GM19023 (cell line): ENCODE data around the gene PRR5.

Source experiments
- ATAC-seq: cut with Tn5 transposase; IDR thresholded peaks from one replicate; pipeline ENCODE4 v1.9.1; 2021; ENCODE audit warnings: mild to moderate bottlenecking, moderate library complexity; ENCODE audit not compliant: unreplicated experiment

PRR5 gene

GRCh38 chr22:44782363-44782963, 80.5 kb downstream of the PRR5 start:
- ATAC-seq: no peak

- ATAC-seq: no peak
Observed at GRCh38 chr22:44783091-44783490, 81.1 kb downstream of the PRR5 start.

GRCh38 chr22:44783581-44783980, 81.6 kb downstream of the PRR5 start:
- ATAC-seq: no peak

- no peak for ATAC-seq
Observed at GRCh38 chr22:44786136-44786535, 84.1 kb downstream of the PRR5 start.

GRCh38 chr22:44786610-44787009, 84.6 kb downstream of the PRR5 start:
- no peak for ATAC-seq
